HG02981 (cell line): Measurements from ENCODE around the gene FXYD2.

Source experiments
- ATAC-seq: cut with Tn5 transposase; IDR thresholded peaks from one replicate; pipeline ENCODE4 v1.9.1; 2021; ENCODE audit warnings: mild to moderate bottlenecking, moderate library complexity; ENCODE audit not compliant: unreplicated experiment

The FXYD2 gene

DNA sequence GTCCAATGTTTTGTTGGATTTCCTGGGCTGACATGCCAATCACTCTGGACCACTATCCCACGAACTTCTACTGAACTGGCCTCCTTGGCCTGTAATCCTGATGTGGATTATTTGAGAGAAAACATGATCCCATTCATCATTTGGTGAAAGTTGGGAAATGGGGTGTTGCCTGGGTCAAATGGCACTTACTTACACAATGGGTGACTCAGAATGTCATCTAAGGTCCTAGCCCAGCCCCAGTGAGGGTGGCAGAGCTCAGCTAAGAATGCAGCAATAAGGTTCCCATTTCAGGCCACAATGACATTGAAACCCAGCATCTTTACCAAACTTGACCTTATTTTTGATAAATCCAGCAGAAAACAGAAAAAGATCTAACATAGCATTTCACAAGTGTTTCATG, 19.5 kb downstream of the FXYD2 start:
- ATAC-seq: no peak

DNA sequence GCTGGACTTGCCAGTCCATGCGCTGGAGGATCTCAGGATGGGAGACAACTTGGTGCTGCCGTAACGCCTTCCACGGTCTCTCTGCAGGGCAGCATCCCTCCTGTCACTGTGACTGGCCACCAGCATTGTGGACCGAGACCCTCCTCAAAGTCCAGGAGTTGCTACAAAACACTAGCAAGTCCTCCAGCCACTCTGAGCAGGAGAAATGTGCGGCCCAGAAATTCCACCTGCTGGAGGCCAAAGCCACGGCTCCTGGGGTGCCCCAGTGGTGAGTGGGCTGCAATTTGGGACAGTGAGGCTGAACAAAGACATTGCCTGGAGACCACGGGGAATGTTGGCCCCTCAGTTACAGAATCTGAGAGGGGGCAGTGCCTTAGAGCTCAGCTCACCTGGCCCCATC, 20.6 kb downstream of the FXYD2 start:
- no peak for ATAC-seq

DNA sequence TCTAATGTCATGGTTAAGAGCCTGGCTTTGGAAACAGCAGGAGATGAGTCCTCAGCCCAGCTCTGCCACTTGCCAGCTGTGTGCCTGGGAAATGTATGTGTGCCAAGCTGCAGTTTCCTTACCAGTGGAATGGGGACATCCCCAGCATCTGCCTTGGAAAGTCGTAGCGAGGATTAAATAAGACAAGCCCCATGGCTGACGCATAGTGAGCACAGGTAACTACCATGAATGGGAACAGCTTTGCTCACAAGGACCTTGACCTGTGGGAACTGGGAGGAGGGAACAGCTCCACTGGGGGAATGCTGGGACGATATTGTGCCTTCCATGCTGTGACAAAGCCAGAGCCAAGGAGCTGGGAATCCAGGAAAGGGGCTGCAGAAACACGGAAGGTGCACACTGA, 24.9 kb downstream of the FXYD2 start:
- ATAC-seq: no peak

DNA sequence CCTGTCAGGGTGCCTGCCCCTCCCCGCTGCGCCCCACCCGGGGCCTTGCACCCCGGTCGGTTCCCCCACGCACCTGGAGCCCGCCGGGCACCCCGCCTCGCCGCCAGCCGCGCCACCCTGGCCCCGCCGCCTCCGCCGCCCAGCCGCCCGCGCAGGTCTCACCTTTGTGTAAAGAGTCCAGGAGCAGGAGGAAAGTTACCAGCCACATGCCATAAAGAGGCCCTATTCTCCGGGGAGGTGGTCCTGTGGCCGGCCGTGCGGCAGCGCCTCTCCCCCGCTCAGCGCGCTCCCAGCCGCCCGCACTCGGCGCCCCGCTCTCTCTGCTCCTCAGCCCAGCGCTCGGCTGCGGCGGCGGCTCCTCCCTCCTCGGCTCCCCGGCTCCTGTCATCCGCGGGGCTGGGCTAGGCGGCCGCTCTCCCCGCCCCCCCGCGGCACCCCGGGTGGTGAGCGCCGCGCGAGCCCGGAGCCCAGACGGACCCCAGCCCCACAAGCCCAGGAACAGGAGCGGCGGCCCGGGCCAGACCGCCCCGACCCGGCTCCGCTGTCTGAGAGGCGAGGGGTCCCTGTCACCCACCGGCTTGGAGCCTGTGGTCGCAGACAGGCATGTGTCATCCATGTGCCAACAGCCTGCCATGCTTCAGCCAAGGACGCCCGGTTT, 27.5 kb downstream of the FXYD2 start, which contains the start of gene DSCAML1:
DSCAML1 (minus strand) TSS at position 345 of the 658 bp plus-strand sequence; CDS start at position 208, 137 bp downstream.
- no peak for ATAC-seq

DNA sequence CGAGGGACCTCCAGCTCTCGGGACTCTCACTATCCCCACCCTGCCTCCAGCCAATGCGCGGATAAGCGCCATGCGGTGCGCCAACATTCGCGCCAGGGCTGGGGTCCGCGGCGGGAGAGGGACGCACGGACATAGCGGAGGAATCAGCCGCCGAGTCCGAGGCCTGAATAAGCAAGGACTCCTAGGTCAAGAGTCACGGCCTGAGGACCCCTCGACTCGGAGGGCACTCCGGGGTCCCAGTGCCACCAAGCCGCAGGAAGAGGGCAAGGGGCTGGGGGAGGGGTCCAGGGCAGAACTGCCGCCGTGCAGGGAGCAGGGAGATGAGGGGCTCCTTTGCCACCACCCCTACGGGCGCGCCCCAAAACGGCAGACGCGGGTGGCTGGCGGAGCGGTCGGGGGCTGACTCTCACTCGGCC, 28.1 kb downstream of the FXYD2 start:
- no peak for ATAC-seq

DNA sequence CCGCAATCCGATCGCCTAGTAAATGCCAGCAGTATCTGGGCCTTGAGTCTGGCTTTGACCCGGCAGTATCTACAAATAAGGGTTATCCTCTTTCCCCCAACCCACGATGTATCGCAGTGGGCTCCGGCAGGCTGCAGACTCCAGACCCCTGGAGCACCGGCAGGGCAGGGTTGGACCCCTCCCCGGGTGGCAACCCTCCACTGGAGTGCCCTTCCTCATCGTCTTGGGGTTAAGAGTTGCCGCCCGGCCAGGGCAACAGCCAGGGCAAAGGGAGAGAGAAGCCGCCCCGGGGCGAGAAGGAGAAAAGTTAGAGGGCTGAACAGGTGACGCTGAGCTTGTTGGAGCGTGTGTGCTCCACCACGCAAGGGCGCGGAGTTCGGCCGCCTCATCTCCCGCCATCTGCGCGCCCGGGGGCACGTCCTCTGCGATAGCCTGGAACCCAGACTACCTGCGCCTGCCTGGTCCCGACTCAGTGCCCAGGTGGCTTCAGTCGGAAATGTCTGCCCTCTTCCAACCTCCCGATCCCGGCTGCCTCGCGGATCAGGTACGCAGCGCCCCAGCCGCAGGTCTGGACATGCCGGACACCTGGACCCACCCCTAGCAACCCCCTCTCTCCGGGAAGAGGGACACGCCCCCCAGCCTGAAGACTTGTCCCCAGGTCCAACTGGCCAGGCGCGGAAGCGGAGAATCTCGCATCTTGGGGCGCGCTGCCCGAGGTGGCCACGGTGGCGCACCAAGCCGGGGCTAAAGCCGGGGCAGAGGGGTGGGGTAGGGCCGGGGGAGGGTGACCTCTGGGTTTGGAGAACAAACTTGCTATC, 28.7 kb downstream of the FXYD2 start:
- no peak for ATAC-seq

DNA sequence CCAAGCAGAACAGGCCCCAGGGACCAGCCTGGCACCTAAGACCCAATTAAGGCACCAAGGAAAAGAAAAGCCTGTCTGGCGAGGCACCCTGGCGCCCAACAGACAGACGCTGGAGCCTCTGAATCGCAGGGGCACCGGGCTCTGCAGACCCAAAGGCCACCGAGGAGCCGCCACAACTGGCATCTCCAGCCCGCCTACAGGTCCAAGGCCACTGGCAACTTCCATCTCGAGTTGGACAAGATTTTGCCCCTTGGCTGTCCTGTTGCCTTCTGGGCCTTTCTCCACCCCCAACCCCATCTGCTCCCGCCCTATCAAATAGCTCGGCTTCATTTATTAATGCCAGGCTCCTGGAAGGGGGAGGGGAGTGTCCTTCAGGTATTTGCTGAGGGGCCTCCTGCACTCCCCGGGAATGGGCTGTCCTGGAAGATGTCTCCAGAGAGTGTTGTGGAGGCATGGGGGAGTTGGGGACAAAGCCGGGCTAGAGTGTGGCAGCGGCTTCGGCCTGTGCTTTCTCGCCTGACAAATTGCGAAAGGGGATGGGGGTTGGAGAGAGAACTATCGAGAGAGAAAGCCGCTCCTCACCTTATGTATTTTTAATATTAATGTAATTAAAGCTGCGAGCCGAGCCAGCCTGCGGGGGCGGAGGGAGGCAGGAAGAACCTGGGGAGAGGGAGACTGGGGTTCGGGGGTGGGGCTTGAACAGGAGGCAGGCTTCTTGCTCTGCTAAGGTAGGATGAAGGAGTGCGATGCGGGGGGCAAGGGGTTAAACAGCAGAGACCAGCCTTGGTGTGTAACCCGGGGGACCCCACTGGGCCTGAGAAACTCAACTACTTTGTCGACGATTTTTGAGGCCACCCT, 29.5 kb downstream of the FXYD2 start:
- ATAC-seq: no peak

DNA sequence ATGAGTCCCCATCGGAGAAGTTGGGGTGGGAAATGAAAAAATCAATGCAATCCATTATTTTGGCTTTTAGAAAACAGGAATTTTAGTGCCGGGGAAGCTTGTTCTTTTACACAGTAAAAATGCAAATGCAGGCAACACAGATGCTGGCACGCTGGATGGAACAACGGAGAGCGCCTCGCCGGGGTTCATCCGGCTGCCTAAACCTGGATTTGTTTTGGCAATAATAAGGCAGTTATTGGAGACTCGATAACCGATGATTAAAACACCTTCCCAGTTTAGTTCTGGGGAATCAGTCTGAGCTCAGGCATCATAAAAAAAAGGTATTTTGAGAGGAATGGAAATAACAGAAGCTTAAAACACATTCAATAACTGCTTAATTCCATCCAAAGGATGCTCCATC, 30.4 kb downstream of the FXYD2 start:
- ATAC-seq: no peak

DNA sequence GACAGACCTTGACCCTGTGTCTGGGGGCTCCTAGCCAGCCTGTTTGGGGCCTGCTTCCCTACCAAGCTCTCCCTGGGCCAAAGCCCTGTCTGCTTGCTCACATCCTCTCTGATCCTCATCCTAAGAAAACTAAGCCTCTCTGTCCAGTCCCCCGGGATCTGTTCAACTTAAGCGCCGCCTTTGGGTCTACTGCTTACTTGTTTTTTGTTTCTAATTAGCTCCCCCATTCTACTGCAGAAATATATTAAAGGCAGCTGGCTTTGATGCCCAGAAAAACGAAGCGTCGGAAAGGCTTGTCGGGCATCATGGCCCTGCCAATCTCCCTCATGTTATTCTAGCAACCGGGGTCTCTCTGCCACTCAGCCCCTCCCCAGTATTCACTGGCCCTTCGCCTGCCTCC, 31.0 kb downstream of the FXYD2 start:
- ATAC-seq: no peak

DNA sequence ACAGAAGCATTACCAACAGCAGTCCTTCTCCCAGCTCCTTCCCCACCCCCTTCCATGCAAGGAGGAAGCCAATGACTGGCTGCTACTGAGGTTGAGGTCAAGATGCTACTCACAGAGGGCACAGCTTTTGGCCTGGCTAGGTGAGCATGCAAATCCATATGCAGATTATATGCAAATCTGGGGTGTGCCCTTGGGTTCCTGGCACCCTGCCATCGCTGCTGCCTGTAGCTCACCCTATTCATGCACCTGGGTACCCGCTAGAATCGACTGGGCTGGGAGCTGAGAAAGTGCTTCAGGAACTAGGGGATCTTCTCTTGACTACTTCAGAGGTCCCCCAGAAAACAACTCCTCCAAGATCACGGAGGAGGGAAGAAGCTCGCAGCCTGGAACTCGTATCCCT, 31.6 kb downstream of the FXYD2 start:
- no peak for ATAC-seq

DNA sequence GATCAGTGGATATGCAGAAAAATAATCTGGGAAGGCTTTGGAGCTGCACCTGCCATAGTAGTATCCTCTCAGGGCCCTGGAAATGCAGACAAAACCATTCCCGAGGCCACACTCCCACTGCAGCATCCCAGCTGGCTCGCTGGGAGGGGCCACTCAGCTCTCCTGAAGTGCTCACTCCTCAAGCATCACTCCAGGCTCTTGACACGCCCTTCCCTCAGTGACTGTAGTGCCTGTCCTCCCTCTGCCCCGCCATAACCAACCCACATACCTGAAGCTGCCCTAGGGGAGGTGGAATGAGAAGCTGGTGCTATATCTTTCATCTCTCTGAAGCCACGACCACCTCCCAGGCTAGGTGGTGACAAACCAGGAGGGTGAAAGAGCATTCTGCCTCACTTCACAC, 32.3 kb downstream of the FXYD2 start:
- ATAC-seq: no peak

DNA sequence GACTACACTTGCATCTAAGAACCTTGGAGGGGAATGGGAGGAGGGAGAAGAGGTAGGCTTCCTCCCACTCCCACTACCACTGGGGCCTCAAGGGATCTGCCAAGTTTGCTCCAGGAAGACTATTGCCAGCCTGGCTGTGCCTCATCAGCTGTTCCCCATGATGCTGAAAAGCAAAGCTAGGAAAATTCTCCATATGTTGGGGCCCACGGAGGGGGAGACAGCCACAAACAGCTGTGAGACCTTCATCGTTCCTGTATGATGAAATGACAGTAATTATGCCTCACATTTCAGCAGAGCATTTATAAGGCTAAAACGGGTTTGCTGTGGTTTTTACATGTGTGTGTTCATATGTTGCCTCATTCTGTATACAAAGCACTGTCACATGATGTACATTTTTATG, 34.3 kb downstream of the FXYD2 start:
- no peak for ATAC-seq

DNA sequence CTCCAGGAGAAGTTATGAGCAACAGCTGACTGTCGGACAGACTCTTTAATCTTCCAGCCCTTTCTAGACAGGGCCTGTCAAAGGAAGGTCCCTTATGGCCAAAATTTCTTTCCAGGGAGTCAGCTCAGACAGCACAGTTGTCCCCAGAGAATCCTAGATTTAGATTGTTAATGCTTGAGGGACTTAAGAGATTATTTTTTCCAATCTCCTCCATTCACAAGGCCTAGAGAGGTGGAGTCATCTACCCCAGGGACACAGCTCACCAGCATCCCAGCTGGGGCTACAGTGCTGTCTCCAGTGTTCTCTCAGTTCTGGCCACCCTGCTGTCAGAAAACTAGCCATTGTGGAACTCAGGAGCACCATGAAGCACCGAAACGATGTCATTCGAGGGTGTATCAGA, 35.3 kb downstream of the FXYD2 start:
- no peak for ATAC-seq

DNA sequence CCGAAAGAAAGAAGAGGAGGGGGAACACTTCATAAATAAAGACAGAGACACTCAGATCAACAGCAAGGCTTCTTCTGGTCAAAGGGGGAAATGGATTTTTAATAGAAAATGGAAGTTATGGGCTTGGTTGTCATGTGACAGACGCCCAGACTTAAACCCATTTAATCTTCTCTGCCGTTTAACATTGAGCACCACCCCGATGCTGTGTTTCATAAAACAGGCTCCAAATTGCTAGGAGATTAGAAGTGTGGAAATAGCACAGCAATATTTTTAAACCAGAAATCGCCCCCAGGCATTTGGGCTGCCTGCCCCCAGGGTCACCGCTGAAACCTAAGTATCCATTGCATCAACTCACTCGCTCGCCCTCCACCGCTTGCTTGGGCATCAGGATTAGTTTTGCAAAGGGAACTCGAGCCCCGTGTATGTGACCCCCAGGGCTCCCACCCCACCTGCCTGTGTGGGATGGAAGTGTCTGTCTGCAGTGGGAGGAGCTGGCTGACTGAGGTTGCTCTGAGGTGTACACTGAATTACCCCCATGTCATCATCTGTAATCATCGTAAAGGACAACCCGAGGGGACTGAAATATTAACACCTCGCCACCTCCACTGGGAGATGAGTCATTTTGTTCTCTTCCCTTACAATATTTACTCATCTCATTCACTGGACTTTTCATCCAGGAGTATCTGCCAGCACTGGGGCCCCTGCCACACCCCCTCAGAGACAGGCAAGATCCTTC, 38.2 kb downstream of the FXYD2 start:
- no peak for ATAC-seq

DNA sequence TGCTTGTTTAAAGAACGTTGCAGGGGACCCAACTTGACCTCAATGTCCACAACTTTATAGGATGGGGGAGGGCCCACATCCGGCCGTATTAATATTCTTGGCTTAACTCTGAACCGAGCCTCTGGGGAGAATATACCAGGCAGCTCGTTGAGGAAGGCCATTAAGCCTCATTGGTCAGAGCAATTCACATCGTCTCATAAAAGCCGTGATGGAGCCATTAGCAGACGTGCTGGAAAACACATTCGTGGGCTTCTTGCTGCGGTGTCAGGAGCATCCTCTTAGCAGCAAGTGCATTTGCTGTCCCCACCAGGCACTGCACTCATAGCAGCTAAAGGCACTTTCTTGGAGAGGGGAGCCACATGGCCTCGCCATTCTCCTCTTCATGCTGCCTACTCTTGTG, 42.4 kb downstream of the FXYD2 start:
- no peak for ATAC-seq

DNA sequence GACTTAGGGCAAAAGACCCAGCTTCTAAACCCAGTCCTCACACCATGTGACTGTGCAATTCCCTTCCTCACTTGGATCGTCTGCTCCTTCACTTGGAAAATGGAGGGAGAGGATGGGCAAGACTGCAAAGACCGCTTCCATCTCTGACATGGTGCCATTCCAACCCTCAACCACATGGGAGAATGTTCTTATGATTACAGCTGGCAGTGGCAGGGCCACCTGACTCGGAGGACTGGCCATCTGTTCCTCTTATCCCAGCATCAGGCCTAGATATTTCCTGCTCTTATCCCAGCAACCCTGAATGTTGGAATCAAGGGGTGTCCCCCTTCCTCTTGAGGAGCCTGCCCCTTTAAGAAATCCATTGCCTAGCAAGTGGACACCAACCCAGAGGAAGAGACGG, 42.9 kb downstream of the FXYD2 start:
- ATAC-seq: no peak

DNA sequence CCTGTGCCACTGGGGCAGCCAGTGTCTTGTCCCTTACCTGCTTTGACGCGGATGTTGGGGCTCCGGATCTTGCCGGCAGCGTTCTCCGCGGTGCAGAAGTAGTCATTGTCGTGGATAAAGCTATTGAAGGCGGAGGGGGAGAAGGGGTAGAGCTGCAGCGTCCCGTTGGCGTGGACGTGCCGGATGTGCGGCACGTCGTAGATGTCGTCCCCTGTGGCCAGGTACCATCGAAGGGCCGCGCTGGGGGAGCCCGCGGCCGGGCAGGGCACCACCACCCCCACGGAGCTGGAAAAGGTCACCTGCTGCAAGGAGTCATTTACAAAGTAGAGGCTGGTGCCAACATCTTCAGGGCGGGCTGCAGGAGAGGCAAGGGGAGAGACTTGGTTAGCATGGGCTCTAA, 44.1 kb downstream of the FXYD2 start:
- no peak for ATAC-seq

DNA sequence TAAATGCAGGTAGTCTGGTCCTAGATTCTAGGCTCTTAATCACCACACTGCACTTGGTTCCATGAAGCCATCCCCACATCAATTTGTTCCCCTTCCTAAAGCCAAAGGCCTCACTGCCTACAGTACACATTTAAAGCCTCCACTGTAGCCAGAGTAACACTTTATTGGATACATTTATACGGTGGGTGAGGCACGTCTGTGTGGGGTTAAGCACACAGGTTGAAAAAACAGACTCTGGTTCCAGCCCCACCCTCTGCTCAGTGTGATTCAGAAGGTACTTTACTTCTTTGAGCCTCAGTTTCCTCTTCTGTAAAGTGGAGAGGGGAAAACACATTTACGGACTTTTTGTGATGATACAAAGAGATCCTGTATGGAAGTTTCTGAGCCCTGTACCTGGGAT, 50.0 kb downstream of the FXYD2 start:
- no peak for ATAC-seq

DNA sequence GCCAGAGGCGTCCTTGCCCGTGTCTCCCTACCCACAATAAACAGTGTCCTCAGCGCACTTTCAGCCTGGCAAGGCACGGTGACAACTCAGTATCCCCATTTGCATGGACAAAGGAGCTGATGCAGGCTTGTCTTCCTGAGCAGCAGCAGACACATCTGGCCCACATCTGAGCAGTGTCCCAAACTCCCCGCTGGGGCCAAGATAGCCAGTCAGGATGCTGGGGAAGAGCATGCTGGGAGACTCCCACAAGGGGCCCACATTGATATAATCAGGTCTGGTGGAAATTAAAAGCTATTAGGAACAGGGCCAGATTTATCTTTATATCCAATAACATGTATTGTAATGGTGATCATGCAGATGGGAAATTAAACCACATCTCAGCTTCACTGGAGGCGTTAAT, 52.2 kb downstream of the FXYD2 start:
- no peak for ATAC-seq

DNA sequence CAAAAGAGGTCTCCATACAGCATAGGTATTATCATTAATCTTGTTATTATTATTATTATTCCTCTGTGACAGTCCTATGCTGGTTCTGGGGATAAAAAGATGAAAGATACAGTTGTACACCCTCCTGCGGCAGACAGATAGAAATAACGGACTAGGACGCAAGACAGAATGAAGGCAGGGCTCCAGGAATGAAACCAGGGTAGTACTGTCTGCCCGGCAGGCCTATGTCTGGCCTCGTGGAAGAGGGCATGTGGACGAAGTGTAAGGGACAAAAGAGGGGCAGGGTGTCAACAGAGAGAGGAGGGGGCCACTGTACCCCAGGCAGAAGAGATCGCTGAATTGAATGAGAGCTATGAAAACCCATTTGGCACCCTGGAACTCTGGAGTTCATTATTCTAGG, 52.7 kb downstream of the FXYD2 start:
- ATAC-seq: no peak

DNA sequence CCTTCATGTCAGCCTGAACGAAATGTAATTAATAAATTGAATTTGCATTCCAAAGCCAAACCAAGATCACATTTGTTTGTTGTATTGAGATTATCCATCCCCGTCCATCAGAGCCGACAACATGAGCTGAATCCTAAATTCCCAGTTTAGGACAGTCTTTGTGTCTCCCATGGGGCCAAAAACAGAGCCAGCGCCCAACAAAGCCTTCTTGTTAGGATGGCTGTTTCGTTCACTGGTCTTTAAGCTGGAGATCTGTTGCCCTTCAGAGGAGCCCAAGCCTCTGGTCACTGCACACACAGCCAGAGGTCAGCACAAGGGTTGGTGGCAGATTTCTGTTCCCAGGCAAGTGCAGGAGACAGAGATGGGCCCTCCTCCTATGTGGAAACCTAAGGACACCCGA, 53.3 kb downstream of the FXYD2 start:
- no peak for ATAC-seq
